NK-92 treated with Interleukin-12 subunit alpha and Interleukin-12 subunit beta, amount 100 ng/mL, for 24 hours (cell line): Measurements from ENCODE around the gene SMG6.
"Not testable (repeated sequence)": the region's sequence is repeated elsewhere in the genome, so short reads cannot be mapped to it uniquely, and the experiment has no call there.

Experiments used
- DNase-seq: peaks from one replicate; lab custom pipeline; 2025; lab: John Stamatoyannopoulos, UW

The SMG6 gene

GRCh38 chr17:2144701-2145100, 158.9 kb downstream of the SMG6 start:
- DNase-seq = no peak

GRCh38 chr17:2143332-2143731, 160.3 kb downstream of the SMG6 start:
- no peak for DNase-seq

- DNase-seq = not testable (repeated sequence)
Observed at GRCh38 chr17:2142682-2143081, 160.9 kb downstream of the SMG6 start.

GRCh38 chr17:2140683-2141082, 162.9 kb downstream of the SMG6 start:
- DNase-seq = no peak

GRCh38 chr17:2138761-2139160, 164.8 kb downstream of the SMG6 start:
- DNase-seq = no peak

- DNase-seq = no peak
Observed at GRCh38 chr17:2138318-2138717, 165.3 kb downstream of the SMG6 start.

GRCh38 chr17:2137342-2138098, 166.1 kb downstream of the SMG6 start:
- no peak for DNase-seq

GRCh38 chr17:2136241-2136640, 167.3 kb downstream of the SMG6 start:
- no peak for DNase-seq

- no peak for DNase-seq
Observed at GRCh38 chr17:2128011-2128410, 175.6 kb downstream of the SMG6 start.

- DNase-seq = no peak
Observed at GRCh38 chr17:2125013-2125535, 178.5 kb downstream of the SMG6 start.

- DNase-seq = no peak
Observed at GRCh38 chr17:2124391-2124790, 179.2 kb downstream of the SMG6 start.

- DNase-seq = no peak
Observed at GRCh38 chr17:2123375-2124251, 180.0 kb downstream of the SMG6 start.

- DNase-seq = no peak
Observed at GRCh38 chr17:2122641-2123302, 180.8 kb downstream of the SMG6 start.

GRCh38 chr17:2120586-2121335, 182.8 kb downstream of the SMG6 start:
- DNase-seq = no peak

- DNase-seq = no peak
Observed at GRCh38 chr17:2113279-2113622, 190.3 kb downstream of the SMG6 start.

- DNase-seq = no peak
Observed at GRCh38 chr17:2111691-2112090, 191.9 kb downstream of the SMG6 start.

GRCh38 chr17:2110436-2110835, 193.1 kb downstream of the SMG6 start:
- DNase-seq = no peak

- no peak for DNase-seq
Observed at GRCh38 chr17:2108170-2108569, 195.4 kb downstream of the SMG6 start.

GRCh38 chr17:2107506-2107905, 196.1 kb downstream of the SMG6 start:
- DNase-seq = no peak

GRCh38 chr17:2107050-2107449, 196.5 kb downstream of the SMG6 start:
- no peak for DNase-seq

- DNase-seq = no peak
Observed at GRCh38 chr17:2106308-2106955, 197.2 kb downstream of the SMG6 start.
